ENCODE data around the gene CCR8. TPM values are rescaled to one million over a fixed set of nuclear protein-coding genes. Genes with fewer than 3 reads are reported as not detected.
"Not testable (repeated sequence)": the region's sequence is repeated elsewhere in the genome, so short reads cannot be mapped to it uniquely, and the experiment has no call there.

Gene CCR8
- total RNA-seq, 4 donors from 2014 or later = 0.22 TPM; not detected in 3

GRCh38 chr3:39319249-39319648 lies 10.3 kb upstream of the CCR8 start:
- DNase-seq = no peak
- Histone ChIP-seq H3K9me3 (no peaks in the 10 kb centered on the region), H3K4me1 (no peaks in the 10 kb centered on the region), H3K4me3 (no peak overlapping the region), H3K27me3 (no peaks in the 10 kb centered on the region), H3K27ac (no peak overlapping the region), H3K36me3 (no peaks in the 10 kb centered on the region)
- TF ChIP-seq CTCF (IDR thresholded peaks at IDR 0.05) = no peak
- no peak for TF ChIP-seq POLR2A (IDR thresholded peaks at IDR 0.05)
- intact Hi-C loops (cut with DNase I) = no loop called here

- H3K36me3 ChIP-seq; H3K27ac ChIP-seq; H3K4me1 ChIP-seq; DNase-seq; H3K4me3 ChIP-seq; intact Hi-C loops (cut with DNase I); H3K9me3 ChIP-seq; H3K27me3 ChIP-seq: not testable (repeated sequence)
- 60 to 94% methylated on average over 1 to 2 of the region's 2 CpGs for WGBS, 2 donors
These were observed 7.9 kb upstream of the CCR8 start for GRCh38 chr3:39321574-39321983.

- H3K36me3 ChIP-seq; intact Hi-C loops (cut with DNase I); H3K9me3 ChIP-seq; H3K27ac ChIP-seq; DNase-seq; H3K4me3 ChIP-seq; H3K27me3 ChIP-seq; H3K4me1 ChIP-seq: not testable (repeated sequence)
- WGBS, 2 donors = 32 to 48% methylated on average over 2 to 3 of the region's 3 CpGs
These were observed 7.2 kb upstream of the CCR8 start for GRCh38 chr3:39322209-39322715.

GRCh38 chr3:39322936-39323335 lies 6.6 kb upstream of the CCR8 start:
- no peak overlapping the region for H3K4me3 ChIP-seq
- H3K27me3 ChIP-seq = no peaks in the 10 kb centered on the region
- H3K36me3 ChIP-seq = no peaks in the 10 kb centered on the region
- intact Hi-C loops (cut with DNase I) = no loop called here
- no peaks in the 10 kb centered on the region for H3K4me1 ChIP-seq
- no peaks in the 10 kb centered on the region for H3K9me3 ChIP-seq
- TF ChIP-seq CTCF (IDR thresholded peaks at IDR 0.05) = no peak
- no peak overlapping the region for H3K27ac ChIP-seq
- no peak for DNase-seq

- H3K9me3 ChIP-seq = no peaks in the 10 kb centered on the region
- DNase-seq = no peak
- H3K27ac ChIP-seq = no peak overlapping the region
- no peaks in the 10 kb centered on the region for H3K27me3 ChIP-seq
- H3K4me3 ChIP-seq = no peak overlapping the region
- TF ChIP-seq POLR2A (IDR thresholded peaks at IDR 0.05) (no peak), CTCF (IDR thresholded peaks at IDR 0.05) (no peak)
- WGBS, 2 donors = 60 to 76% methylated on average over 2 of the region's 2 CpGs
- H3K36me3 ChIP-seq = no peaks in the 10 kb centered on the region
- no peaks in the 10 kb centered on the region for H3K4me1 ChIP-seq
- intact Hi-C loops (cut with DNase I) = no loop called here
These were observed 6.0 kb upstream of the CCR8 start for GRCh38 chr3:39323494-39323893.

- Histone ChIP-seq H3K27me3 (no peaks in the 10 kb centered on the region), H3K4me3 (no peak overlapping the region), H3K27ac (no peak overlapping the region), H3K9me3 (no peaks in the 10 kb centered on the region), H3K4me1 (no peaks in the 10 kb centered on the region), H3K36me3 (no peaks in the 10 kb centered on the region)
- intact Hi-C loops (cut with DNase I) = no loop called here
- 59 to 82% methylated on average over 2 of the region's 2 CpGs for WGBS, 2 donors
- no peak for DNase-seq
- TF ChIP-seq CTCF (IDR thresholded peaks at IDR 0.05) = no peak
- no peak for TF ChIP-seq POLR2A (IDR thresholded peaks at IDR 0.05)
These were observed 4.3 kb upstream of the CCR8 start for GRCh38 chr3:39325236-39325635.

Measured in esophagus squamous epithelium (tissue), 5 donors.